GM10266 (cell line): ENCODE measurements around the gene OR56B4.

Experiments
- DNase-seq: peaks from one replicate; pipeline ENCODE4 v3.0.0; 2012; ENCODE audit errors: extremely low spot score
- CTCF ChIP-seq: IDR thresholded peaks from 2 replicates; pipeline ENCODE4 v1.5.1; 2012; ENCODE audit warnings: mild to moderate bottlenecking, low read depth; ENCODE audit not compliant: control insufficient read depth, insufficient read depth; ENCODE audit errors: missing control alignments

Gene OR56B4

GRCh38 chr11:6151117-6151516 is 43.6 kb downstream of the OR56B4 start:
- DNase-seq: no peak
- no peak for TF ChIP-seq CTCF

- no peak for DNase-seq
- TF ChIP-seq CTCF: no peak
These were observed 44.6 kb downstream of the OR56B4 start for GRCh38 chr11:6152126-6152525.

- TF ChIP-seq CTCF: no peak
- no peak for DNase-seq
These were observed 49.3 kb downstream of the OR56B4 start for GRCh38 chr11:6156628-6157359.
